MCF 10A (cell line): ENCODE measurements around the gene RAPGEF3. TPM values are rescaled to one million over a fixed set of nuclear protein-coding genes. Genes with fewer than 3 reads are reported as not detected.

Source experiments
- BruUV-seq: library from RNA; stranded (reverse); fragments of 400-500 nt; replicated peaks from 2 replicates; lab custom pipeline; 2021; lab: Mats Ljungman, UMichigan
- CTCF ChIA-PET: fragments of 300-600 bp; sonication (Branson Sonifier 250); formaldehyde crosslinking; extraction: SDS; loops from one replicate; lab custom pipeline; 2021; ENCODE audit warnings: antibody characterized with exemption, inconsistent platforms; lab: Yijun Ruan, JAX
- POLR2A ChIA-PET: fragments of 300-600, 350-650 bp; sonication (Branson Sonifier 250); formaldehyde crosslinking; extraction: SDS; loops from one replicate; lab custom pipeline; 2020; ENCODE audit warnings: antibody characterized with exemption, inconsistent platforms; lab: Yijun Ruan, JAX
- DNase-seq: peaks from one replicate; pipeline ENCODE4 v3.0.0-alpha.2; 2018; ENCODE audit not compliant: unreplicated experiment
- H3K27ac Mint-ChIP-seq: one replicate; pipeline ENCODE4 v1.8.0; 2022; ENCODE audit warnings: mild to moderate bottlenecking, low read depth, mixed read lengths; ENCODE audit not compliant: unreplicated experiment
- H3K27me3 Mint-ChIP-seq: one replicate; pipeline ENCODE4 v1.8.0; 2022; ENCODE audit warnings: mixed read lengths; ENCODE audit not compliant: insufficient read depth, unreplicated experiment
- H3K36me3 Mint-ChIP-seq: one replicate; pipeline ENCODE4 v1.8.0; 2022; ENCODE audit warnings: mild to moderate bottlenecking, moderate library complexity, mixed read lengths; ENCODE audit not compliant: insufficient read depth, unreplicated experiment
- H3K4me1 Mint-ChIP-seq: one replicate; pipeline ENCODE4 v1.8.0; 2022; ENCODE audit warnings: mixed read lengths; ENCODE audit not compliant: insufficient read depth, unreplicated experiment
- H3K4me3 Mint-ChIP-seq: one replicate; pipeline ENCODE4 v1.8.0; 2022; ENCODE audit warnings: mild to moderate bottlenecking, moderate library complexity, mixed read lengths; ENCODE audit not compliant: unreplicated experiment
- H3K9me3 Mint-ChIP-seq: one replicate; pipeline ENCODE4 v1.8.0; 2022; ENCODE audit warnings: mixed read lengths; ENCODE audit not compliant: unreplicated experiment
- intact Hi-C: fragments of 100-400 bp; cut with micrococcal nuclease; formaldehyde crosslinking; loops from 2 replicates; pipeline ENCODE4 v1.14.1; 2022
- total RNA-seq: library from RNA; stranded (reverse); gene quantifications from 2 replicates; pipeline ENCODE4 v1.2.3, GENCODE V29; 2022
- TF ChIP-seq, protein P1 (sequence below): fragments of 200-600 bp; IDR thresholded peaks from one replicate; pipeline ENCODE4 v1.8.0; 2022; ENCODE audit warnings: antibody characterized with exemption, mild to moderate bottlenecking; ENCODE audit not compliant: unreplicated experiment

RAPGEF3 gene
- total RNA-seq, 1 experiment from 2014 or later = 1.4 TPM

DNA sequence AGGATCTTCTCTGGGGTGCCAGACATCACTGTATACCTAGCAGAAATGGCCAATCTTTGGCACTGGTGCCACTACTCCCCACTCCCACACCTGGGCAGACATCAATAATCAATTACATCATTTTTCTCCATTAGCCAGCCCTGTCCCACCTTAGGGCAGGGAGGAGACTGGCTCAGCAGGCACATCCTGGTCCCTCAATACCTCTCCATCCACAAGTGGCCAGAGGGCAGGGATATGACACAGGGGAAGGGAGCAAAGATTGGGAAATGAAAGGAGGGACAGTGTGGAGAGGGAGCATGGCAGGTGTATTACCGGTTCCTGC is 10.2 kb downstream of the RAPGEF3 start:
- no peak overlapping the region for H3K4me3 Mint-ChIP-seq
- peaks cover 17% of the 10 kb centered on the region for H3K27me3 Mint-ChIP-seq
- H3K27ac Mint-ChIP-seq = no peak overlapping the region
- peaks cover 16% of the 10 kb centered on the region for H3K4me1 Mint-ChIP-seq
- H3K36me3 Mint-ChIP-seq = peaks cover 6% of the 10 kb centered on the region
- TF ChIP-seq, protein P1, sequence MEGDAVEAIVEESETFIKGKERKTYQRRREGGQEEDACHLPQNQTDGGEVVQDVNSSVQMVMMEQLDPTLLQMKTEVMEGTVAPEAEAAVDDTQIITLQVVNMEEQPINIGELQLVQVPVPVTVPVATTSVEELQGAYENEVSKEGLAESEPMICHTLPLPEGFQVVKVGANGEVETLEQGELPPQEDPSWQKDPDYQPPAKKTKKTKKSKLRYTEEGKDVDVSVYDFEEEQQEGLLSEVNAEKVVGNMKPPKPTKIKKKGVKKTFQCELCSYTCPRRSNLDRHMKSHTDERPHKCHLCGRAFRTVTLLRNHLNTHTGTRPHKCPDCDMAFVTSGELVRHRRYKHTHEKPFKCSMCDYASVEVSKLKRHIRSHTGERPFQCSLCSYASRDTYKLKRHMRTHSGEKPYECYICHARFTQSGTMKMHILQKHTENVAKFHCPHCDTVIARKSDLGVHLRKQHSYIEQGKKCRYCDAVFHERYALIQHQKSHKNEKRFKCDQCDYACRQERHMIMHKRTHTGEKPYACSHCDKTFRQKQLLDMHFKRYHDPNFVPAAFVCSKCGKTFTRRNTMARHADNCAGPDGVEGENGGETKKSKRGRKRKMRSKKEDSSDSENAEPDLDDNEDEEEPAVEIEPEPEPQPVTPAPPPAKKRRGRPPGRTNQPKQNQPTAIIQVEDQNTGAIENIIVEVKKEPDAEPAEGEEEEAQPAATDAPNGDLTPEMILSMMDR = no peak
- intact Hi-C loops = no loop called here
- no peaks in the 10 kb centered on the region for H3K9me3 Mint-ChIP-seq
- no TSS peak for BruUV-seq
- CTCF ChIA-PET = interaction anchor here (1.2 kb wide), 1 partner anchor 21 kb away, joined by 5 read pairs; no protein-coding TSS in a partner anchor
- POLR2A ChIA-PET = no interaction called here
- DNase-seq = no peak

DNA sequence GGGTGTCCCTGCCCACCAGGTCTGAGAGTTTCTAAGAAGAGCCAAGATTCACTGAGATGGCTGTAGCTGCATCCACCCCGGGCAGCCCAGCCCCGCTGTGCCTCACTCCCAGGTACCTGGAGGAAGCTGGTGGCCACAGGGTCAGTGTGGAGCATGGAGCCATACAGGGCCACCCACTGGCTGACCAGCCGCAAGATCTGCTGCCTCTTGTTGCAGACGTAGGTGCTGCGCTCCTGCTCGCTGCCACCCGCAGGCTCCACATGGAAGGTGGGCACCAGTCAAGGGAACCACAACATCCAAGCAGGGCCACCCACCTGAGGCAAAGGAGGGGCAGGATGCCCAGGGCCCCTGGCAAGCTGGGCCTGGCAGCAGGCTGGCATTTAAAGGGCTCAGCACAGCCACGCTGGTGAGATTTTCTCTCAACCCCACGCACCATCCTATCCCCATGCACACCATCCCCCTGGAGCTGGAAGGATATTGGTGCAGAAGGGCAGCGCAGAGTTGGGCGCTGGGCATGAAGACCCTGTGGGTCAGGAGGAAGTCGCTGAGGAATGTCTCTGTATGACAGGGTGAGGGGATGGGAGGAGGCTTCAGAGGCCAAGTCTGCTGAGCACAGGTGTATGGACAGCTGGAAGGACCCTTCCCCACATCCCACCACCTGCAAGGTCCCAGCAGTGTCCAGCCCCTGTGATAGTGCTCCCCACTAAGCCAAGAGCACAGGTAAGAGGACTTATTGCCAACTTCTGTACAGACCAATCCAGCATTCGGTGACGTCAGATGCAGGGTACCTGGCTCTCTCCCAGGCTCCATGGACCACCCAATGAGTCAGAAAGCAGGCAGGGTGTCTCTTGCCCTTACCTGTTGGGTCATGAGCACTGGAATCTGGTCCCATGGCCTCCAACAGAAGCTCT is 10.8 kb downstream of the RAPGEF3 start:
- ChIA-PET POLR2A (no interaction called here), CTCF (interaction anchor here (0.6 to 2.4 kb wide), 7 partner anchors 19 to 338 kb away, joined by 3 to 23 read pairs (median 5); no protein-coding TSS in a partner anchor)
- TF ChIP-seq, protein P1 = no peak
- Mint-ChIP-seq H3K4me3 (no peak overlapping the region), H3K36me3 (peaks cover 6% of the 10 kb centered on the region), H3K9me3 (no peaks in the 10 kb centered on the region), H3K4me1 (peaks cover 10% of the 10 kb centered on the region), H3K27me3 (peaks cover 17% of the 10 kb centered on the region), H3K27ac (no peak overlapping the region)
- intact Hi-C loops = no loop called here
- no peak for DNase-seq
- no TSS peak for BruUV-seq

DNA sequence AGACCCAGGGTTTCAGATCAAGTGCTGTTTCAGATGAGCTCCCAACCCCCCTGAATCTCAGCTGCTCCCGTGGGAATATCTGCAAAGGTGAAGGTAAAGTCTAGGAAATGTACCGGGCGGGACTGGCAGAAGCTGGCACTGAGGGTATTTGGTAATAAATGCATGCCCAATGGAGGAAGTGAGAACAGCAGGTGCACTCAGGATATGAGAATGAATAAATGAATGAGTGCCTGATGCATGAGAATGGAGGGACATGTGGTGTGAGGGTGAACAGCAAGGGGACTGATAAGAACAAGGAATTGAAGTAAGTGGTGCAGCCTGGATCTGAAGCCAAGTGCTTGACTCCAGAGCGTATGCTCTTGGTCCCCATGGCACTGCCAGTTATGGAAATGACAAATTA is 11.6 kb downstream of the RAPGEF3 start:
- TF ChIP-seq, protein P1 = no peak
- DNase-seq = no peak
- H3K9me3 Mint-ChIP-seq = no peaks in the 10 kb centered on the region
- no peak overlapping the region for H3K4me3 Mint-ChIP-seq
- ChIA-PET POLR2A (interaction anchor here (0.8 kb wide), 1 partner anchor 8 kb away, joined by 3 read pairs; no protein-coding TSS in a partner anchor), CTCF (interaction anchor here (0.6 to 2.4 kb wide), 9 partner anchors 19 to 97 kb away, joined by 3 to 23 read pairs (median 4); no protein-coding TSS in a partner anchor)
- H3K27me3 Mint-ChIP-seq = peaks cover 17% of the 10 kb centered on the region
- no TSS peak for BruUV-seq
- no peak overlapping the region for H3K27ac Mint-ChIP-seq
- H3K4me1 Mint-ChIP-seq = peaks cover 3% of the 10 kb centered on the region
- peaks cover 6% of the 10 kb centered on the region for H3K36me3 Mint-ChIP-seq
- intact Hi-C loops = no loop called here

DNA sequence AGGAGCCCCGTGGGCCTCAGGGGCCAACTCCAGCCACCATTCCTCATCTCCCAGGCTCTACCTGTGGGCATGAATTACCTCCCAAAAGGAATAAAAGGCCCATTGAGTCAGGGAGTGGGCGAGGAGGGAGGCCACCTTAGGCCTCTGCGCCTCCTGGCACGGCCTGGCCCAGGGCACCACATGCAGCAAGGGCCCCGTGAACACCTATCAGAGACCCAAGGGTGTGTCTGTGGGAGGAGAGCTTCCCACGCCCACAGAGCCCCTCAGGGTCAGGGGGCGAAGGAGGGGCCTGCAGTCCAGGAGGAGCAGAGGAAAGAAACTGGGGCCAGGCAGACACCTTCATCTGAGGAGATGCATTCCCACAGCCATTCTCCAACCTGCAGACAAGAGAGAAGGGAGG is 12.2 kb downstream of the RAPGEF3 start:
- BruUV-seq = no TSS peak
- ChIA-PET CTCF (interaction anchor here (0.6 to 6.1 kb wide), 8 partner anchors 20 to 97 kb away, joined by 3 to 69 read pairs (median 4); no protein-coding TSS in a partner anchor), POLR2A (interaction anchor here (0.8 kb wide), 1 partner anchor 9 kb away, joined by 3 read pairs; no protein-coding TSS in a partner anchor)
- intact Hi-C loops = no loop called here
- no peaks in the 10 kb centered on the region for H3K9me3 Mint-ChIP-seq
- H3K4me3 Mint-ChIP-seq = no peak overlapping the region
- TF ChIP-seq, protein P1 = no peak
- H3K27ac Mint-ChIP-seq = no peak overlapping the region
- H3K27me3 Mint-ChIP-seq = peaks cover 17% of the 10 kb centered on the region
- H3K4me1 Mint-ChIP-seq = peaks cover under 1% of the 10 kb centered on the region
- DNase-seq = no peak
- peaks cover 4% of the 10 kb centered on the region for H3K36me3 Mint-ChIP-seq
